DOHH2 (cell line): ENCODE measurements around the gene TRPM8.

ENCODE experiments used
- CTCF ChIP-seq: fragments of 200-600 bp; sonication (generic); IDR thresholded peaks from one replicate; pipeline ENCODE4 v1.5.1; 2014; ENCODE audit warnings: antibody characterized with exemption, mild to moderate bottlenecking, low read depth, low read length; ENCODE audit not compliant: poor library complexity, severe bottlenecking
- EZH2phosphoT487 ChIP-seq: fragments of 200-600 bp; sonication (generic); IDR thresholded peaks from 2 replicates; pipeline ENCODE4 v1.6.1; 2017; ENCODE audit warnings: borderline replicate concordance, mild to moderate bottlenecking, antibody characterized with exemption, low read length, moderate library complexity, mixed read lengths

DNA sequence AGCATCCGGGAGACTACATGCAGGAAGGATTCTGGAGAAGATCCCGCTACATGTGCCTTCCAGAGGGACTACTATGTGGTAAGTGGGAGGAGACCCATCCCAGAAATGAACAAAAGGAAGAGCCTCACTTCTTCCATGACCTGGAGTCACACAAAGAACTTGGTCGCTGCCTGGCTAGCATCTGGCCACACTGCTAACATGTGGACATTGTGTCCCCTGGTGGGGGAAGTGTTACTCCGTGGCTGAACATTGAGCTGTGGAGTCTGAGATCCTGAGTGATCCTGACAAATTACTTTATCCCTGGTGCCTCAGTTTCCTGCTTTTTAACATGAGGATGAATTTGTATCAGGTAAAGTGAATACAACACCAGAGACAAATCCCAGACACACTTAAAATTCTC is 141.7 kb downstream of the TRPM8 start:
- no peak for TF ChIP-seq CTCF
- no peak for TF ChIP-seq EZH2phosphoT487
